Measurements from ENCODE around the gene ZBTB7C. TPM values are rescaled to one million over a fixed set of nuclear protein-coding genes. Genes with fewer than 3 reads are reported as not detected.
A peak's percentile ranks its signal among the peaks of the same experiment; 100 is the strongest.

The ZBTB7C gene
- total and polyA plus RNA-seq, 4 donors = 3.2 to 10.9 (median 3.7) TPM

- no peak for DNase-seq
- 81 to 90% methylated on average over 7 of the region's 7 CpGs for WGBS, 2 donors
Measured at GRCh38 chr18:48074929-48075706, 334.1 kb downstream of the ZBTB7C start.

DNA sequence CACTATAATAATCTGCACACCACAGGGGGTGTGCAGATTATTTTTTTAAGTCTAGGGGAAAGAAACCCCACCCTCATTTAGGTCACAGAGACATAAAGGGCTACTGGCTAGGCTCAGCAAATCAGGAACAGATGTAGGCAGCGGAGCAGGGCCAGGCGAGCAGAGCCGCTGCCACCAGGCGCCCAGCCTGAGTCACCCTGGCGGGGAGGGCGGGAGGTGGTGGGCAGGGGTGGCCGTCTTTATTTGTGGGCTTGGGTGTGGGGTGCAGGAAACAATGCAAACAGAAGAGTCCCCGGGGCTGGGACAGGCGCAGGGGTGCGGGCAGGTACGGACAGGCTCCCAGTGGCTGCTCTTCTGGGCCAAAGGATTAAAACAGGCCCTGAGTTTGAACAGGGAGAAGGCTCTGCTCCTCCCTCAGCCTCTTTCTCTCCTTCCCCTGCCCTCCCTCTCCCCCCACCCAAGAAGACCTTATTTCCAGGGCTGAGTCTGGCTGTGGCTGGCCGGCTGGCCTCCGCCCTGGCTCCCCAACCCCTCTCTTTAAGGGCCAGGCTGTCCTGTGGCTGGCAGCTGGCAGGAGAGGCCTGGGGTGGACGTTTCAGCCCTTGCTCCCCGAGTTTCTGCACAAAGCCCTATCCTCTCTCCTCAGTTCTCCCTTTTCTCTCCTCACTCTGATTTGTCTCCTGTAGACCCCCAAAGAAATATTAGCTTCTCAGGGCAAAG, 335.8 kb downstream of the ZBTB7C start:
- Histone ChIP-seq H3K27ac (ENCODE audit: low read depth in 1 of 2, low read length in 1 of 2) (no peak overlapping the region), H3K36me3 (ENCODE audit: control insufficient read depth in 4 of 4, insufficient read depth in 4 of 4, low read length in 4 of 4) (no peaks in the 10 kb centered on the region), H3K27me3 (ENCODE audit: control insufficient read depth in 3 of 3, insufficient read depth in 3 of 3, low read length in 2 of 3) (no peaks in the 10 kb centered on the region), H3K4me3 (no peak overlapping the region), H3K4me1 (ENCODE audit: control insufficient read depth in 5 of 5, insufficient read depth in 5 of 5, low read length in 5 of 5) (peaks cover 0 to 6% (median 0%) of the 10 kb centered on the region in 5 donors), H3K9ac (ENCODE audit: insufficient read depth in 1 of 2, low read length in 2 of 2) (no peak overlapping the region), H3K9me3 (ENCODE audit: control insufficient read depth in 4 of 4, insufficient read depth in 3 of 4, low read length in 3 of 4) (peaks cover 0 to 2% (median 0%) of the 10 kb centered on the region in 4 donors)
- ATAC-seq (ENCODE audit: insufficient read depth, low FRiP score) (no peak), DNase-seq (no peak)
- TF ChIP-seq, protein P1, sequence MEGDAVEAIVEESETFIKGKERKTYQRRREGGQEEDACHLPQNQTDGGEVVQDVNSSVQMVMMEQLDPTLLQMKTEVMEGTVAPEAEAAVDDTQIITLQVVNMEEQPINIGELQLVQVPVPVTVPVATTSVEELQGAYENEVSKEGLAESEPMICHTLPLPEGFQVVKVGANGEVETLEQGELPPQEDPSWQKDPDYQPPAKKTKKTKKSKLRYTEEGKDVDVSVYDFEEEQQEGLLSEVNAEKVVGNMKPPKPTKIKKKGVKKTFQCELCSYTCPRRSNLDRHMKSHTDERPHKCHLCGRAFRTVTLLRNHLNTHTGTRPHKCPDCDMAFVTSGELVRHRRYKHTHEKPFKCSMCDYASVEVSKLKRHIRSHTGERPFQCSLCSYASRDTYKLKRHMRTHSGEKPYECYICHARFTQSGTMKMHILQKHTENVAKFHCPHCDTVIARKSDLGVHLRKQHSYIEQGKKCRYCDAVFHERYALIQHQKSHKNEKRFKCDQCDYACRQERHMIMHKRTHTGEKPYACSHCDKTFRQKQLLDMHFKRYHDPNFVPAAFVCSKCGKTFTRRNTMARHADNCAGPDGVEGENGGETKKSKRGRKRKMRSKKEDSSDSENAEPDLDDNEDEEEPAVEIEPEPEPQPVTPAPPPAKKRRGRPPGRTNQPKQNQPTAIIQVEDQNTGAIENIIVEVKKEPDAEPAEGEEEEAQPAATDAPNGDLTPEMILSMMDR (IDR thresholded peaks at IDR 0.05; ENCODE audit: control extremely low read depth, extremely low read depth) = no peak
- 84 to 85% methylated on average over 15 of the region's 15 CpGs for WGBS, 2 donors

More at GRCh38 chr18:48074929-48075706, 334.1 kb downstream of the ZBTB7C start:
- Histone ChIP-seq H3K4me1 (ENCODE audit: control insufficient read depth in 5 of 5, insufficient read depth in 5 of 5, low read length in 5 of 5) (peaks cover 0 to 6% (median 0%) of the 10 kb centered on the region in 5 donors), H3K27ac (ENCODE audit: low read depth in 1 of 2, low read length in 1 of 2) (no peak overlapping the region), H3K36me3 (ENCODE audit: control insufficient read depth in 4 of 4, insufficient read depth in 4 of 4, low read length in 4 of 4) (no peaks in the 10 kb centered on the region), H3K27me3 (ENCODE audit: control insufficient read depth in 3 of 3, insufficient read depth in 3 of 3, low read length in 2 of 3) (no peaks in the 10 kb centered on the region), H3K9ac (ENCODE audit: insufficient read depth in 1 of 2, low read length in 2 of 2) (no peak overlapping the region), H3K4me3 (no peak overlapping the region), H3K9me3 (ENCODE audit: control insufficient read depth in 4 of 4, insufficient read depth in 3 of 4, low read length in 3 of 4) (no peaks in the 10 kb centered on the region)
- no peak for ATAC-seq (ENCODE audit: insufficient read depth, low FRiP score)
- TF ChIP-seq, protein P1 (IDR thresholded peaks at IDR 0.05; ENCODE audit: control extremely low read depth, extremely low read depth) = no peak

GRCh38 chr18:48072428-48073204, 336.6 kb downstream of the ZBTB7C start:
- Histone ChIP-seq H3K9ac (ENCODE audit: insufficient read depth in 1 of 2, low read length in 2 of 2) (no peak overlapping the region), H3K36me3 (ENCODE audit: control insufficient read depth in 4 of 4, insufficient read depth in 4 of 4, low read length in 4 of 4) (no peaks in the 10 kb centered on the region), H3K27ac (ENCODE audit: low read depth in 1 of 2, low read length in 1 of 2) (no peak overlapping the region), H3K4me3 (no peak overlapping the region), H3K9me3 (ENCODE audit: control insufficient read depth in 4 of 4, insufficient read depth in 3 of 4, low read length in 3 of 4) (peaks cover 0 to 2% (median 0%) of the 10 kb centered on the region in 4 donors), H3K27me3 (ENCODE audit: control insufficient read depth in 3 of 3, insufficient read depth in 3 of 3, low read length in 2 of 3) (no peaks in the 10 kb centered on the region), H3K4me1 (ENCODE audit: control insufficient read depth in 5 of 5, insufficient read depth in 5 of 5, low read length in 5 of 5) (peaks cover 0 to 6% (median 0%) of the 10 kb centered on the region in 5 donors)
- WGBS, 2 donors = 62% methylated on average over 18 of the region's 18 CpGs
- peak in 2 of 3 donors; percentile 12 to 39 for DNase-seq
- TF ChIP-seq, protein P1 (IDR thresholded peaks at IDR 0.05; ENCODE audit: control extremely low read depth, extremely low read depth) = no peak
- ATAC-seq (ENCODE audit: insufficient read depth, low FRiP score) = no peak

Measured in lung (tissue), 12 donors.